OCI-LY3 (cell line): ENCODE measurements around the gene SYNE2.

Experiments used
- EZH2phosphoT487 ChIP-seq: fragments of 200-600 bp; shearing (Covaris generic); IDR thresholded peaks from 2 replicates; pipeline ENCODE4 v1.6.1; 2018; ENCODE audit warnings: antibody characterized with exemption, mixed run types, low read depth
- TF ChIP-seq, protein P1 (sequence below): fragments of 200-600, 300-600 bp; sonication (generic); IDR thresholded peaks from 2 replicates; pipeline ENCODE4 v1.5.1; 2014; ENCODE audit warnings: antibody characterized with exemption, low read length, low read depth

DNA sequence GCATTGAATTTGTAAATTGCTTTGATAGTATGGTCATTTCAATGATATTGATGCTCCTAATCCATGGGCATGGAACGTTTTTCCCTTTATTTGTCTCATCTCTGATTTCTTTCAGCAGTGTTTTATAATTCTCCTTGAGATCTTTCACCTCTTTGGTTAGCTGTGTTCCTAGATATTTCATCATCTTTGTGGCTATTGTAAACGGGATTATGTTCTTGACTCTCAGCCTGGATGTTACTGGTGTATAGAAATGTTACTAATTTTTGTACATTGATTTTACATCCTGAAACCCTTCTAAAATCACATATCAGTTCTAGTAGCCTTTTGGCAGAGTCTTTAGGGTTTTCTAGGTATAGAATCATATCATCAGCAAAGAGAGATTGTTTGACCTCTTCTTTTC is 52.6 kb downstream of the SYNE2 start:
- TF ChIP-seq, protein P1, sequence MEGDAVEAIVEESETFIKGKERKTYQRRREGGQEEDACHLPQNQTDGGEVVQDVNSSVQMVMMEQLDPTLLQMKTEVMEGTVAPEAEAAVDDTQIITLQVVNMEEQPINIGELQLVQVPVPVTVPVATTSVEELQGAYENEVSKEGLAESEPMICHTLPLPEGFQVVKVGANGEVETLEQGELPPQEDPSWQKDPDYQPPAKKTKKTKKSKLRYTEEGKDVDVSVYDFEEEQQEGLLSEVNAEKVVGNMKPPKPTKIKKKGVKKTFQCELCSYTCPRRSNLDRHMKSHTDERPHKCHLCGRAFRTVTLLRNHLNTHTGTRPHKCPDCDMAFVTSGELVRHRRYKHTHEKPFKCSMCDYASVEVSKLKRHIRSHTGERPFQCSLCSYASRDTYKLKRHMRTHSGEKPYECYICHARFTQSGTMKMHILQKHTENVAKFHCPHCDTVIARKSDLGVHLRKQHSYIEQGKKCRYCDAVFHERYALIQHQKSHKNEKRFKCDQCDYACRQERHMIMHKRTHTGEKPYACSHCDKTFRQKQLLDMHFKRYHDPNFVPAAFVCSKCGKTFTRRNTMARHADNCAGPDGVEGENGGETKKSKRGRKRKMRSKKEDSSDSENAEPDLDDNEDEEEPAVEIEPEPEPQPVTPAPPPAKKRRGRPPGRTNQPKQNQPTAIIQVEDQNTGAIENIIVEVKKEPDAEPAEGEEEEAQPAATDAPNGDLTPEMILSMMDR, result no peak
- no peak for TF ChIP-seq EZH2phosphoT487
